OCI-LY7 (cell line): ENCODE data around the gene SLC16A12.

Experiments used
- CTCF ChIP-seq: fragments of 200-600 bp; sonication (generic); conservative IDR thresholded peaks from 2 replicates; pipeline ENCODE4 v1.5.1; 2014; ENCODE audit warnings: mild to moderate bottlenecking, antibody characterized with exemption, low read length, moderate library complexity, mixed read lengths
- EZH2phosphoT487 ChIP-seq: fragments of 200-600 bp; sonication (generic); IDR thresholded peaks from 2 replicates; pipeline ENCODE4 v1.6.1; 2018; ENCODE audit warnings: low read depth, borderline replicate concordance, mild to moderate bottlenecking, mixed run types, antibody characterized with exemption, low read length, moderate library complexity, mixed read lengths

DNA sequence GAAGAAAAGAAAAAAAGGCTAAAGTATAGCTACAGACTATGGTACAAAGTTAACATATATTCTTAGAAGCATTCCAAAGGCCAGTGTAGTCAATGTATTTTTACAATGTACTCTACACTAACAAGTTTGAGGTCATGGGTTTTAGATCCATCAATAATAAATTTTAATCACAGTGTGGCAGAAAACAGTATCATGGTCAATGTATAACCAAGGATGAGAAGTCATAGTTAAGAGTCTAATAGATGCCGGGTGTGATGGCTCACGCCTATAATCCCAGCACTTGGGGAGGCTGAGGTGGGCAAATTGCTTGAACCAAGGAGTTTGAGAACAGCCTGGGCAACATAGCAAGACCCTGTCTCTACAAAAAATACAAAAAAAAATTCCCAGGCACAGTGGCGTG is 53.1 kb downstream of the SLC16A12 start:
- TF ChIP-seq CTCF, result no peak
- no peak for TF ChIP-seq EZH2phosphoT487
